Suppressor macrophage treated with lipopolysaccharide for 4 hours (primary cell): ENCODE results near the gene EXOC7.
A peak's percentile ranks its signal among the peaks of the same experiment; 100 is the strongest.
"Not testable (repeated sequence)": the region's sequence is repeated elsewhere in the genome, so short reads cannot be mapped to it uniquely, and the experiment has no call there.

Experiments used
- DNase-seq: peaks from one replicate; pipeline ENCODE4 v3.0.0-alpha.2; 2020

Gene EXOC7

GRCh38 chr17:76085731-76086366, 17.7 kb downstream of the EXOC7 start:
- no peak for DNase-seq

GRCh38 chr17:76085066-76085730, 18.4 kb downstream of the EXOC7 start:
- DNase-seq, result no peak

- DNase-seq, result no peak
These were observed 19.9 kb downstream of the EXOC7 start for GRCh38 chr17:76083536-76084182.

GRCh38 chr17:76082326-76083251, 21.0 kb downstream of the EXOC7 start:
- DNase-seq, result no peak

- DNase-seq, result no peak
These were observed 22.0 kb downstream of the EXOC7 start for GRCh38 chr17:76081295-76082210.

- no peak for DNase-seq
These were observed 22.8 kb downstream of the EXOC7 start for GRCh38 chr17:76080768-76081287.

GRCh38 chr17:76079956-76080767, 23.4 kb downstream of the EXOC7 start:
- no peak for DNase-seq

GRCh38 chr17:76079535-76079955, 24.0 kb downstream of the EXOC7 start:
- no peak for DNase-seq

- no peak for DNase-seq
These were observed 24.6 kb downstream of the EXOC7 start, which contains the start of gene ZACN for GRCh38 chr17:76078860-76079534. Gene ZACN (plus strand): TSS chr17:76079182. CDS start chr17:76079265, 83 bp downstream.

- DNase-seq, result not testable (repeated sequence)
These were observed 25.2 kb downstream of the EXOC7 start for GRCh38 chr17:76078370-76078769.

- DNase-seq, result no peak
These were observed 25.9 kb downstream of the EXOC7 start for GRCh38 chr17:76077584-76078110.

- DNase-seq, result peak; percentile 39
These were observed 26.6 kb downstream of the EXOC7 start for GRCh38 chr17:76076765-76077583.

GRCh38 chr17:76076146-76076764, 27.3 kb downstream of the EXOC7 start:
- DNase-seq, result no peak

- peak; percentile 36 for DNase-seq
These were observed 28.0 kb downstream of the EXOC7 start for GRCh38 chr17:76075364-76076145.

- no peak for DNase-seq
These were observed 28.9 kb downstream of the EXOC7 start, which contains the start of gene GALR2 for GRCh38 chr17:76074390-76075363. Gene GALR2 (plus strand): TSS chr17:76074781. CDS start chr17:76074884, 103 bp downstream.
